HG03064 (cell line): ENCODE data around the gene FFAR3.

Experiments
- ATAC-seq: cut with Tn5 transposase; IDR thresholded peaks from one replicate; pipeline ENCODE4 v1.9.1; 2021; ENCODE audit warnings: low read depth; ENCODE audit not compliant: unreplicated experiment

FFAR3 gene

GRCh38 chr19:35329323-35329722 lies 28.9 kb upstream of the FFAR3 start:
- ATAC-seq = no peak

- peak; percentile 45 for ATAC-seq
Measured at GRCh38 chr19:35330475-35330874, 27.8 kb upstream of the FFAR3 start.

- no peak for ATAC-seq
Measured at GRCh38 chr19:35331551-35332214, 26.6 kb upstream of the FFAR3 start.

GRCh38 chr19:35332817-35333216 lies 25.4 kb upstream of the FFAR3 start:
- ATAC-seq = no peak

GRCh38 chr19:35334144-35334753 lies 24.0 kb upstream of the FFAR3 start:
- ATAC-seq = no peak

GRCh38 chr19:35336166-35336955 lies 21.9 kb upstream of the FFAR3 start:
- no peak for ATAC-seq

- ATAC-seq = no peak
Measured at GRCh38 chr19:35337097-35337983, 20.9 kb upstream of the FFAR3 start.

GRCh38 chr19:35337984-35338296 lies 20.3 kb upstream of the FFAR3 start:
- ATAC-seq = no peak

- ATAC-seq = no peak
Measured at GRCh38 chr19:35340431-35340830, 17.8 kb upstream of the FFAR3 start.

- no peak for ATAC-seq
Measured at GRCh38 chr19:35341006-35341405, 17.3 kb upstream of the FFAR3 start.

- no peak for ATAC-seq
Measured at GRCh38 chr19:35341565-35342225, 16.6 kb upstream of the FFAR3 start.

GRCh38 chr19:35342430-35342829 lies 15.8 kb upstream of the FFAR3 start:
- no peak for ATAC-seq

- ATAC-seq = no peak
Measured at GRCh38 chr19:35344511-35345031, 13.7 kb upstream of the FFAR3 start.

GRCh38 chr19:35345671-35346111 lies 12.6 kb upstream of the FFAR3 start:
- ATAC-seq = no peak

- no peak for ATAC-seq
Measured at GRCh38 chr19:35346193-35347052, 11.8 kb upstream of the FFAR3 start.

- ATAC-seq = peak; percentile 46
Measured at GRCh38 chr19:35347171-35347929, 10.9 kb upstream of the FFAR3 start, which contains the start of gene FFAR1. TSS of gene FFAR1 (plus strand) at chr19:35347902. CDS start at chr19:35351552, 3,650 bp downstream.

GRCh38 chr19:35347930-35348298 lies 10.3 kb upstream of the FFAR3 start:
- ATAC-seq = no peak

- ATAC-seq = no peak
Measured at GRCh38 chr19:35348911-35349611, 9.2 kb upstream of the FFAR3 start.
